GM08714 (cell line): ENCODE measurements around the gene RNF13.

ENCODE experiments used
- H3K4me3 ChIP-seq: fragments of 200-500 bp; sonication (Bioruptor generic); 2 replicates; pipeline ENCODE4 v1.5.1; 2014; ENCODE audit warnings: mild to moderate bottlenecking, low read length, inconsistent platforms
- ZNF274 ChIP-seq: IDR thresholded peaks from 2 replicates; pipeline ENCODE4 v1.6.1; 2012; ENCODE audit warnings: mild to moderate bottlenecking, low read depth, low read length

RNF13 gene

GRCh38 chr3:149783576-149783975 is 29.4 kb upstream of the RNF13 start:
- H3K4me3 ChIP-seq: no peak overlapping the region
- TF ChIP-seq ZNF274: no peak

- no peak for TF ChIP-seq ZNF274
- no peak overlapping the region for H3K4me3 ChIP-seq
Observed at GRCh38 chr3:149784064-149784704, 28.8 kb upstream of the RNF13 start.

- TF ChIP-seq ZNF274: no peak
Observed at GRCh38 chr3:149790268-149790667, 22.7 kb upstream of the RNF13 start.

GRCh38 chr3:149790698-149791097 is 22.3 kb upstream of the RNF13 start:
- TF ChIP-seq ZNF274: no peak
- no peak overlapping the region for H3K4me3 ChIP-seq

More at GRCh38 chr3:149790268-149790667, 22.7 kb upstream of the RNF13 start:
- no peak overlapping the region for H3K4me3 ChIP-seq

GRCh38 chr3:149792452-149793270 is 20.4 kb upstream of the RNF13 start, which contains the start of gene ANKUB1:
ANKUB1 (minus strand) TSS chr3:149792554; CDS start chr3:149792366, 188 bp downstream.
- no peak for TF ChIP-seq ZNF274
- no peak within 1 kb of the TSS for H3K4me3 ChIP-seq

GRCh38 chr3:149796026-149796425 is 17.0 kb upstream of the RNF13 start:
- no peak for TF ChIP-seq ZNF274
- H3K4me3 ChIP-seq: no peak overlapping the region

GRCh38 chr3:149800693-149801092 is 12.3 kb upstream of the RNF13 start:
- no peak for TF ChIP-seq ZNF274
- no peak overlapping the region for H3K4me3 ChIP-seq

GRCh38 chr3:149801195-149801594 is 11.8 kb upstream of the RNF13 start:
- H3K4me3 ChIP-seq: no peak overlapping the region
- no peak for TF ChIP-seq ZNF274

GRCh38 chr3:149801639-149802038 is 11.4 kb upstream of the RNF13 start:
- H3K4me3 ChIP-seq: no peak overlapping the region
- no peak for TF ChIP-seq ZNF274

- H3K4me3 ChIP-seq: no peak overlapping the region
- TF ChIP-seq ZNF274: no peak
Observed at GRCh38 chr3:149806171-149806778, 6.7 kb upstream of the RNF13 start.

GRCh38 chr3:149808209-149808829 is 4.7 kb upstream of the RNF13 start:
- no peak overlapping the region for H3K4me3 ChIP-seq
- no peak for TF ChIP-seq ZNF274

GRCh38 chr3:149809699-149810098 is 3.3 kb upstream of the RNF13 start:
- TF ChIP-seq ZNF274: no peak
- no peak overlapping the region for H3K4me3 ChIP-seq

- no peak for TF ChIP-seq ZNF274
Observed at GRCh38 chr3:149810846-149811245, 2.2 kb upstream of the RNF13 start.

GRCh38 chr3:149812165-149812605 is 830 bp upstream of the RNF13 start:
- H3K4me3 ChIP-seq: peak overlapping the region; percentile 92; the same call in 1 of the 2 replicates
- TF ChIP-seq ZNF274: no peak

More at GRCh38 chr3:149810846-149811245, 2.2 kb upstream of the RNF13 start:
- H3K4me3 ChIP-seq: no peak overlapping the region
